NCI-H345 (cell line): Measurements from ENCODE around the gene IQSEC1.

Experiments
- DNase-seq: peaks from one replicate; lab custom pipeline; 2025; lab: John Stamatoyannopoulos, UW

Gene IQSEC1

GRCh38 chr3:12984023-12984823, 89.0 kb downstream of the IQSEC1 start:
- peak; percentile 37 for DNase-seq

GRCh38 chr3:12983319-12983718, 89.9 kb downstream of the IQSEC1 start:
- DNase-seq, result no peak

- DNase-seq, result no peak
Measured at GRCh38 chr3:12982619-12983101, 90.6 kb downstream of the IQSEC1 start.

- no peak for DNase-seq
Measured at GRCh38 chr3:12981306-12982275, 91.6 kb downstream of the IQSEC1 start.

GRCh38 chr3:12980596-12981290, 92.5 kb downstream of the IQSEC1 start:
- DNase-seq, result no peak

- DNase-seq, result no peak
Measured at GRCh38 chr3:12979947-12980487, 93.2 kb downstream of the IQSEC1 start.

- no peak for DNase-seq
Measured at GRCh38 chr3:12979151-12979946, 93.9 kb downstream of the IQSEC1 start.

- DNase-seq, result no peak
Measured at GRCh38 chr3:12978682-12979081, 94.5 kb downstream of the IQSEC1 start.

GRCh38 chr3:12977117-12977808, 96.0 kb downstream of the IQSEC1 start:
- no peak for DNase-seq

- DNase-seq, result no peak
Measured at GRCh38 chr3:12975748-12976522, 97.3 kb downstream of the IQSEC1 start.

GRCh38 chr3:12974819-12975218, 98.4 kb downstream of the IQSEC1 start:
- no peak for DNase-seq

GRCh38 chr3:12974334-12974733, 98.9 kb downstream of the IQSEC1 start:
- no peak for DNase-seq

- DNase-seq, result no peak
Measured at GRCh38 chr3:12973827-12974226, 99.4 kb downstream of the IQSEC1 start.

- no peak for DNase-seq
Measured at GRCh38 chr3:12972781-12973702, 100.2 kb downstream of the IQSEC1 start.

GRCh38 chr3:12972043-12972442, 101.2 kb downstream of the IQSEC1 start:
- no peak for DNase-seq

GRCh38 chr3:12970684-12971083, 102.5 kb downstream of the IQSEC1 start:
- peak; percentile 77 for DNase-seq

GRCh38 chr3:12969486-12969885, 103.7 kb downstream of the IQSEC1 start:
- DNase-seq, result peak; percentile 33

GRCh38 chr3:12968541-12968940, 104.7 kb downstream of the IQSEC1 start:
- DNase-seq, result no peak
